H1 (cell line): Measurements from ENCODE around the gene KRT23. TPM values are rescaled to one million over a fixed set of nuclear protein-coding genes. Genes with fewer than 3 reads are reported as not detected.
A peak's percentile ranks its signal among the peaks of the same experiment; 100 is the strongest.

Experiments
- CTCF ChIA-PET: fragments of 300-600 bp; sonication (Branson Sonifier 250); formaldehyde crosslinking; loops from one replicate; lab custom pipeline; 2021; ENCODE audit not compliant: partially characterized antibody; lab: Charles Lee
- POLR2A ChIA-PET: fragments of 300-600 bp; sonication (Branson Sonifier 250); formaldehyde crosslinking; loops from one replicate; lab custom pipeline; 2021; ENCODE audit warnings: inconsistent platforms; ENCODE audit not compliant: partially characterized antibody; lab: Charles Lee
- DNase-seq, 2 experiments: peaks; one replicate each; pipeline versions ENCODE4 v3.0.0 to v3.0.0-alpha.2; 2010 to 2022; ENCODE audit warnings: low spot score in 2 of 2, low read depth in 1 of 2, mixed read lengths in 1 of 2
- FAIRE-seq: peaks from 2 replicates; lab custom pipeline; 2011; peaks lifted over from hg19 to GRCh38; lab: Jason Lieb, UNC
- H2AFZ ChIP-seq: 2 replicates; pipeline ENCODE4 v1.8.1; 2012; ENCODE audit warnings: low read length, inconsistent platforms
- H2AK5ac ChIP-seq: 2 replicates; pipeline ENCODE4 v1.6.1; 2013; ENCODE audit warnings: low read depth, low read length
- H2BK120ac ChIP-seq: replicated peaks from 2 replicates; pipeline ENCODE3; 2013; ENCODE audit warnings: low read depth, low read length, inconsistent platforms
- H2BK12ac ChIP-seq: 2 replicates; pipeline ENCODE4 v1.6.1; 2013; ENCODE audit warnings: low read depth, low read length
- H2BK15ac ChIP-seq: 2 replicates; pipeline ENCODE4 v1.6.1; 2013; ENCODE audit warnings: low read length
- H2BK20ac ChIP-seq: 2 replicates; pipeline ENCODE4 v1.6.1; 2013; ENCODE audit warnings: low read length
- H2BK5ac ChIP-seq: 2 replicates; pipeline ENCODE4 v1.6.1; 2013; ENCODE audit warnings: low read depth, low read length
- H3K14ac ChIP-seq: 2 replicates; pipeline ENCODE4 v1.6.1; 2013; ENCODE audit warnings: inconsistent platforms; ENCODE audit not compliant: insufficient read length
- H3K18ac ChIP-seq: 2 replicates; pipeline ENCODE4 v1.6.1; 2013; ENCODE audit warnings: low read length; ENCODE audit errors: extremely low read depth
- H3K23ac ChIP-seq: 2 replicates; pipeline ENCODE4 v1.6.1; 2013; ENCODE audit warnings: inconsistent platforms; ENCODE audit not compliant: insufficient read length
- H3K23me2 ChIP-seq: 2 replicates; pipeline ENCODE4 v1.6.1; 2013; ENCODE audit warnings: low read depth, low read length
- H3K27ac ChIP-seq: 2 replicates; pipeline ENCODE4 v1.6.1; 2011; ENCODE audit warnings: low read depth, low read length, inconsistent platforms
- H3K27me3 ChIP-seq, 4 experiments: replicated peaks in 1 of 4; 1 replicate in 1 of 4; 2 replicates in 3 of 4; pipeline versions ENCODE4 v1.6.1 to v1.8.1; 2011 to 2013; ENCODE audit warnings: low read length in 3 of 4, mild to moderate bottlenecking in 3 of 4, inconsistent platforms in 2 of 4, mixed read lengths in 2 of 4, moderate library complexity in 1 of 4; ENCODE audit not compliant: control insufficient read depth in 3 of 4, insufficient read depth in 3 of 4; ENCODE audit errors: extremely low read depth in 1 of 4
- H3K36me3 ChIP-seq, 4 experiments: 2 replicates each; pipeline versions ENCODE4 v1.6.1 to v1.8.1; 2011 to 2013; ENCODE audit warnings: mild to moderate bottlenecking in 4 of 4, low read length in 3 of 4, moderate library complexity in 2 of 4, control low read depth in 1 of 4, inconsistent platforms in 1 of 4; ENCODE audit not compliant: insufficient read depth in 4 of 4, control insufficient read depth in 2 of 4
- H3K4ac ChIP-seq: replicated peaks from 2 replicates; pipeline ENCODE3; 2013; ENCODE audit warnings: low read length, low read depth, mixed read lengths, inconsistent platforms; ENCODE audit not compliant: insufficient read length
- H3K4me1 ChIP-seq, 4 experiments: replicated peaks in 1 of 4; 1 replicate in 1 of 4; 2 replicates in 3 of 4; pipeline versions ENCODE4 v1.6.1 to v1.8.1; 2011 to 2013; ENCODE audit warnings: low read length in 3 of 4, inconsistent platforms in 2 of 4, mixed read lengths in 1 of 4; ENCODE audit not compliant: insufficient read depth in 4 of 4, control insufficient read depth in 3 of 4
- H3K4me2 ChIP-seq, 2 experiments: 2 replicates each; pipeline versions ENCODE4 v1.6.1 to v1.8.1; 2011 to 2013; ENCODE audit warnings: low read depth in 2 of 2, low read length in 2 of 2, control low read depth in 1 of 2, inconsistent platforms in 1 of 2, mild to moderate bottlenecking in 1 of 2; ENCODE audit not compliant: insufficient read depth in 1 of 2
- H3K4me3 ChIP-seq, 4 experiments: fragments of 200-600, 300-600 bp in 1 of 4; sonication (generic), shearing (Covaris generic), sonication (Bioruptor Twin) in 1 of 4; 2 replicates each; pipeline versions ENCODE4 v1.5.1 to v1.8.1; 2011 to 2016; ENCODE audit warnings: low read length in 4 of 4, low read depth in 3 of 4, control low read depth in 2 of 4, inconsistent platforms in 2 of 4, mild to moderate bottlenecking in 2 of 4, mixed read lengths in 1 of 4, moderate library complexity in 1 of 4; ENCODE audit not compliant: insufficient read depth in 2 of 4; ENCODE audit errors: extremely low read depth in 1 of 4
- H3K56ac ChIP-seq: replicated peaks from 2 replicates; pipeline ENCODE3; 2013; ENCODE audit warnings: low read depth, mild to moderate bottlenecking, mixed read lengths, low read length, inconsistent platforms; ENCODE audit not compliant: insufficient read length
- H3K79me1 ChIP-seq: 2 replicates; pipeline ENCODE4 v1.6.1; 2013; ENCODE audit warnings: low read depth, low read length, control low read depth
- H3K79me2 ChIP-seq, 2 experiments: 2 replicates each; pipeline versions ENCODE4 v1.6.1 to v1.8.1; 2012 to 2013; ENCODE audit warnings: low read length in 2 of 2, mild to moderate bottlenecking in 2 of 2, inconsistent platforms in 1 of 2; ENCODE audit not compliant: insufficient read depth in 2 of 2, control insufficient read depth in 1 of 2
- H3K9ac ChIP-seq, 4 experiments: replicated peaks in 1 of 4; 1 replicate in 1 of 4; 2 replicates in 3 of 4; pipeline versions ENCODE4 v1.6.1 to v1.8.1; 2011 to 2013; ENCODE audit warnings: low read depth in 3 of 4, low read length in 3 of 4, control low read depth in 2 of 4, mild to moderate bottlenecking in 2 of 4, moderate library complexity in 2 of 4, inconsistent platforms in 1 of 4; ENCODE audit errors: extremely low read depth in 1 of 4
- H3K9me3 ChIP-seq, 2 experiments: 2 replicates each; pipeline versions ENCODE4 v1.6.1 to v1.8.1; 2012 to 2013; ENCODE audit warnings: mild to moderate bottlenecking in 2 of 2, moderate library complexity in 2 of 2, control low read depth in 1 of 2, inconsistent platforms in 1 of 2, low read depth in 1 of 2, low read length in 1 of 2, mixed read lengths in 1 of 2; ENCODE audit not compliant: insufficient read depth in 2 of 2
- H4K20me1 ChIP-seq, 2 experiments: replicated peaks in 1 of 2; 2 replicates each; pipeline versions ENCODE3 to v1.8.1; 2011 to 2013; ENCODE audit warnings: inconsistent platforms in 2 of 2, low read length in 2 of 2, mild to moderate bottlenecking in 1 of 2; ENCODE audit not compliant: insufficient read depth in 2 of 2, control insufficient read depth in 1 of 2
- H4K5ac ChIP-seq: 2 replicates; pipeline ENCODE4 v1.6.1; 2013; ENCODE audit warnings: low read length, low read depth, mixed read lengths, inconsistent platforms; ENCODE audit not compliant: insufficient read length
- H4K8ac ChIP-seq: 2 replicates; pipeline ENCODE4 v1.8.0; 2013; ENCODE audit warnings: mild to moderate bottlenecking, moderate library complexity, low read length, inconsistent platforms; ENCODE audit not compliant: insufficient read depth; ENCODE audit errors: extremely low read depth
- H4K91ac ChIP-seq: replicated peaks from 2 replicates; pipeline ENCODE3; 2013; ENCODE audit warnings: low read length, mixed read lengths, inconsistent platforms; ENCODE audit not compliant: insufficient read length
- WGBS, 2 experiments: shearing (Covaris generic) in 1 of 2; methylation state at CpG; one replicate each; pipeline versions ENCODE4 v1.1.6 to v1.1.7; 2013 to 2015; ENCODE audit warnings: low lambda C conversion rate in 2 of 2, mixed read lengths in 2 of 2, inconsistent platforms in 1 of 2, low coverage in 1 of 2, missing lambda C conversion rate in 1 of 2; ENCODE audit not compliant: insufficient replicate concordance in 2 of 2, insufficient coverage in 1 of 2, insufficient read length in 1 of 2; ENCODE audit errors: extremely low coverage in 1 of 2, missing lambda C conversion rate in 1 of 2; 5-methylcytosine and 5-hydroxymethylcytosine counted together
- polyA plus RNA-seq, 7 experiments: library from polyadenylated mRNA; depleted of rRNA in 3 of 7; stranded (reverse) in 5 of 7; unstranded in 2 of 7; fragments of >200 nt in 5 of 7; fragments of 200-250 nt in 2 of 7; gene quantifications; 1 replicate in 5 of 7; 2 replicates in 1 of 7; 4 replicates in 1 of 7; pipeline versions ENCODE4 v1.2.1 to v1.2.3, GENCODE V29; 2011 to 2013; ENCODE audit warnings: missing spikeins in 2 of 7, mixed read lengths in 2 of 7
- total RNA-seq: library from RNA; stranded (reverse); fragmentation: NEBNext Ultra II Directional; extraction: Animal tissue kit (Norgen Biotek cat#: 25700); gene quantifications from 2 replicates; pipeline ENCODE4 v1.2.1, GENCODE V29; 2021

KRT23 gene
- total and polyA plus RNA-seq, 2 of the 8 experiments (the other 6 are each of a cell fraction or from before 2014, with no cell fraction given): not detected

- Histone ChIP-seq H3K79me2 (no peaks in the 10 kb centered on the region), H3K79me1 (no peaks in the 10 kb centered on the region), H3K56ac (no peak overlapping the region), H3K4me1 (peaks cover 0 to 4% (median 0%) of the 10 kb centered on the region in 4 experiments; a peak in 3 of 7 replicates), H3K27me3 (no peaks in the 10 kb centered on the region), H2BK120ac (no peak overlapping the region), H3K4ac (no peak overlapping the region), H3K4me3 (no peak overlapping the region), H3K14ac (no peak overlapping the region), H4K5ac (no peak overlapping the region), H2AK5ac (no peak overlapping the region), H3K23ac (no peak overlapping the region), H4K91ac (no peak overlapping the region), H3K27ac (no peak overlapping the region), H2AFZ (no peak overlapping the region), H3K23me2 (no peaks in the 10 kb centered on the region), H2BK12ac (no peak overlapping the region), H3K18ac (no peak overlapping the region), H3K9ac (no peak overlapping the region), H3K36me3 (no peaks in the 10 kb centered on the region), H2BK15ac (no peak overlapping the region), H4K8ac (no peak overlapping the region), H2BK5ac (no peak overlapping the region), H3K4me2 (peak overlapping the region; percentile 8 to 17; a peak in 1 of 4 replicates), H4K20me1 (no peaks in the 10 kb centered on the region), H2BK20ac (no peak overlapping the region), H3K9me3 (no peaks in the 10 kb centered on the region)
- no peak for DNase-seq
- POLR2A ChIA-PET: no interaction called here
- WGBS, 2 experiments: 48% methylated on average over 1 of the region's 1 CpG; no CpG with 5 or more reads in 1 of the 2 experiments
- FAIRE-seq: no peak
- CTCF ChIA-PET: interaction anchor here (1.1 to 1.6 kb wide), 3 partner anchors 10 to 790 kb away, joined by 3 to 7 read pairs (median 4); no protein-coding TSS in a partner anchor
Observed at GRCh38 chr17:40873801-40874200, 63.6 kb downstream of the KRT23 start.
